ENCODE data around the gene FAM83C.

The FAM83C gene

DNA sequence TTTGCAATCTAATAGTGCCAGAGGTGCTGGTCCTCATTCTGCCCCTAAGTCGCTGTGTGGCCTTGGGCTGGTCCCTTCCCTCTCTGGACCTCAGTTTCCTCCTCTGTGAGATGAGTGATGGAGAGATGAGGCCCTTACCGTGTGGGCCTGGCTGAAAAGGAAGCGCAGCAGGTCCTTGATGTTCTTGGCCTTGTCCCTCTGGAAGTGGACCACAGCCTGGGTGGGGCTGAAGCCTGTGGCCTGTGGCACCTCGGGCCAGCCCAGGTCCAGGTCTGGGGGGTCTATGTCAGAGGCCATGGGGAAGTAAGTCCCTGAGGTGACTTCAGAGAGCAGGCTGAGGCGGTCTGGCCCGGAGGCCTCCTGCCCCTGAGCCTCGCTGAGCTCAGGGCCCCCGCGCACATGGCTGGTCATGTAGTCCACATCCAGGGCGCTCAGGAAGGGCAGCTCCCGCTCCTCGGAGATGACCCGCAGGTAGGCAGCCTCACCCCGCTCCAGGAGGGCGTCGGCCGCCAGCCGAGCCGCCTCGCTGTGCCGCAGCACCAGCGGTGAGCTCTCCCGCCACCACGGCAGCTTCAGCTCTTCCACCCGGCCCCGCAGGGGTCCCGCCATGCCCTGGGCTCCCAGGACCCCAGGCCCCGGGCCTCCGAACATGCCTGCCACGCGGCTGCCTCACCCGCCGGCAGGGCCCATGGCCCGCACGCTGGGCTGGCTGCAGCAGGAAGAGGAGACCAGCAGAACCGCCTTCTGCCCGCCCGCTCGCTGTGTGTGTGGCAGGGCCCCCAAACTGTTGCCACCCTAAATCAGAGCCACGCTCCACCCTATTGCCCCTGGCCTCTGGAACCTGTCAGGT, at the start of gene FAM83C:
FAM83C (minus strand) TSS at position 772 of the 850 bp plus-strand sequence; CDS start at position 651, 121 bp downstream.
- DNase-seq (ENCODE audit: low read depth, low spot score): no peak

DNA sequence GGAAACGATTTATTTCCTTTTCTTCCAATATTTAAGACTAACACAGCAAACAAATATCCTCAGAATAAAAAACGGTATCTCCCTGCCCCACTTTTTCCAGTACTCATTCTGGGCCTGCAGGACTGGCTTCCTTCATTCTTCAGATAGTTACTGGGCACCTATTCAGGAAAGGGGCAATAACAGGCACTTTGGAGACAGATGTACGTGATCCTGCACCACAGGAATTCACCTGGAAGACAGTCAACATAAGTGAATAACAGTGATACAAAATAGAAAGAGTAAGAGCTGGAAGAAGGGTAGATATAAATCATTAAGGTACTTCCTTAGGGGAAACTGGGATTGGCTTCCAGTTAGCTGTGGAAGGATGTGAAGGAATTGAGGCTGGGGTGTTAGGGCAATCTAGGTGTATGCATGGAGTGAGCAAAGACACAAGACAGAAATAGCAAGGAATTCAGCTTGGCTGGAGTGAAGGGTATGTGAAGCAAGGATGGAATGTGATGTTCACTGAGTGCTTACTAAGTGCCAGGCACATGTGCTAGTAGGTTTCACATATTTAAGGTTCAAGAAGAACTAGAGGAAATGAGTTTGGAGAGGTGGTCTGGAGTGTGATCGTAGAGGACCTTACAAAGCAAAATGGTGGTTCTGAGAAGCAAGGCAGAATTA, 49.3 kb upstream of the FAM83C start:
- peak overlapping the region; percentile 19 for H3K27ac ChIP-seq
- DNase-seq (ENCODE audit: low read depth, low spot score): no peak

More for the DNA sequence above, at the start of gene FAM83C:
- no peak within 1 kb of the TSS for H3K27ac ChIP-seq

DNA sequence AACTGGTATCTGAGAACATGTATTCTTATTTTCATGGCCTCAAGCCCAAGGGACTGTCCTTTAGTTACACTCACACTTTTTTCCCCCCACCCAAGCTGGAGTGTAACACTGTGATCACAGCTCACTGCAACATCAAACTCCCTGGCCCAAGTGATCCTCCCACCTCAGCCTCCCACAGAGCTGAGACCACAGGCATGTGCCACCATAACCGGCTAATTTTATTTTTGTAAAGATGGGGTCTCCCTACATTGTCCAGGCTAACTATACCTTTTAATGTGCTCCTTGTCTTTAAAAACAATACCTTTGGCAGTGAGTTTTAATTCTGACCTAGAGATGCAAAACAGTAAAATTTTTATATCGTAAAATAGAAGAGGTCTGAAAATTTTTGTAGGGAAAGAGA, 48.2 kb upstream of the FAM83C start:
- DNase-seq (ENCODE audit: low read depth, low spot score): no peak
- H3K27ac ChIP-seq: no peak overlapping the region

DNA sequence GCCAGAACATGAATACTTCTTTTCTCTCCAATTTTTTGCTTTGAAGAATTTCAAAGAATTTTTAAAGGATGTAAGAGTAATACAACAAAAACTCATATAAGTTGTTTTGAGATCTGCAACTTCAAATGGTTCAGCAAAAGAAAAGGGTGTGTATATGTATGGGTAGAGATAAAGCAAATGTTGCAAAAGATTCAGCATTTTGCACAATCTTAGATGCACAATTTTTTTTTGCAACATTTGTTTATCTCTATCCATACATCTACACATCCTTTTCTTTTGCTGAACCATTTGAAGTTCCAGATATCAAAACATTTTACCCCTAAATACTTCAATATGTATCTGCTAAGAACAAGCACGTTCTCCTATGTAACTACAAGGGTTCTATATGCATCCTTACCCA, 47.4 kb upstream of the FAM83C start:
- peak overlapping the region; percentile 20 for H3K27ac ChIP-seq
- no peak for DNase-seq (ENCODE audit: low read depth, low spot score)

DNA sequence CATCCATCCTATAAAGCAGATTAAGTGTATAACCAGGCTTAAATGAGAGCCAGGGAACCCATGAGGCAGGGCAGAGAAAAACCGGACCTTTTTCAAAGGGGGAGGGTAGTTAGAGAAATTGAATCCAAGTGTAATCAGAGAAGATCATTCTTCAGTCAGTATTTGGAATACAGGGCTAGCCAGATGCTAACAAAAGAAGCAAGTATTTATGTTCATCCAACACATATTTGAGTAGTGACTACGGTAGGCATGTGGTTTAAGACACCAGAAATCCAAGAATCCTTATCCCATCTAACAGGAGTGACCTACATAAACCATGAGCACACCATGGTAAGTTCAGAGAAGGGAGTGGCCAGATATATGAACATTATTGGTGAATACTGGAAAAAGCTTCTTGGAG, 46.8 kb upstream of the FAM83C start:
- H3K27ac ChIP-seq: peak overlapping the region; percentile 20
- DNase-seq (ENCODE audit: low read depth, low spot score): no peak

DNA sequence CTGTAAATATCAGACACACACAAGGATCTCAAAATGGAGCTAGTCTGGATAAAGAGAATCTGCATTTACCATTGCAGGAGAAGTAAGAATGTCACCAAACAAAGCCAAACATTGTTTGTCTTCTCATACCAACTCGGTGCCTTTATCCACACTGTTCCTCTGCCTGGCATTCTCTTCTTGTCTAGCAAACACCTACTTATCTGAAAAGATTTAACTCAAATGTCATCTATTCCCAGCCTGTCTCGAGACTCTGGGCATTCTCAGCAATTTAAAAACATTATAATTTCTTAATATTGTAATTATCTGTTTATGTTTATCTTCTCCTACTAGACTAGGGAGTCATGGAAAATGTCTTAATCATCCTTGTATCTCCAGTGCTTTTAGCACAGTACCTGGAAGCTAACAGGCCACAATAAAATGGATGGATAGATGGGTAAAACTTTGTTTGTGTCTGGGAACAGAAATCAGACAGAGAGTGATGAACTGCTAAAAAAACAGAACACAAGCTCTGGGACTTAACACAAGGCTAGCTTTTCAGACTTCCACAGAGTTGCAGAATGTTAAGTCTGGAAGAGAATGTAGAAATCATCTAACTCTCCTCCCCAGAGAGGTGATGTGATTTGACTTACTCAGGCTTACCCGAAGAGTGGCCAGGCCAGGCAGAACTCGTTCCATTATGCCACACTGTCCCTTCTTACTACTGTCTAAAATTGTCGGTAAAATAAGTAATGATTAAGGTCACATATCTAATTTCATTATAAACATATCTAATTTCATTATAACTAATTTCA, 42.3 kb upstream of the FAM83C start:
- H3K27ac ChIP-seq: no peak overlapping the region

DNA sequence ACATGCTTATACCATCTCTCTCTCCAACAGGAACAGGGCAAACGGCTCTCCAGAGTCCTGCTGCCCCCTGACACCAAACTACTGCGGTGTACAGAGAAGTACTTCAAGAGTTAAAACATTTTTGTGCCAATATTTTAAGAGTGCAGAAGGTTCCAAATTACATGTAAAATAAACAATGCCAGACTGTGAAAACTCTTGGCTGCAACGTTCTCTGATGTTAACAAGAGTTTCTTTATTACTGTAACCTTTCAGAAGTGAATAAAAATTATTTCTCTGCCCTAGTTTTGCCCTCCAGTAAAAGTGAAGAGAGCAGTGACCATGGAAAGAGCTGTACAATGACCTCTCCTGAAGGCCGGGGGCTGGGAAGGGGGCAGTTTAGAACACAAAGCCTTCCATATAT, 41.4 kb upstream of the FAM83C start:
- no peak for DNase-seq (ENCODE audit: low read depth, low spot score)
- H3K27ac ChIP-seq: no peak overlapping the region

More for the DNA sequence above, 42.3 kb upstream of the FAM83C start:
- DNase-seq (ENCODE audit: low read depth, low spot score): no peak

DNA sequence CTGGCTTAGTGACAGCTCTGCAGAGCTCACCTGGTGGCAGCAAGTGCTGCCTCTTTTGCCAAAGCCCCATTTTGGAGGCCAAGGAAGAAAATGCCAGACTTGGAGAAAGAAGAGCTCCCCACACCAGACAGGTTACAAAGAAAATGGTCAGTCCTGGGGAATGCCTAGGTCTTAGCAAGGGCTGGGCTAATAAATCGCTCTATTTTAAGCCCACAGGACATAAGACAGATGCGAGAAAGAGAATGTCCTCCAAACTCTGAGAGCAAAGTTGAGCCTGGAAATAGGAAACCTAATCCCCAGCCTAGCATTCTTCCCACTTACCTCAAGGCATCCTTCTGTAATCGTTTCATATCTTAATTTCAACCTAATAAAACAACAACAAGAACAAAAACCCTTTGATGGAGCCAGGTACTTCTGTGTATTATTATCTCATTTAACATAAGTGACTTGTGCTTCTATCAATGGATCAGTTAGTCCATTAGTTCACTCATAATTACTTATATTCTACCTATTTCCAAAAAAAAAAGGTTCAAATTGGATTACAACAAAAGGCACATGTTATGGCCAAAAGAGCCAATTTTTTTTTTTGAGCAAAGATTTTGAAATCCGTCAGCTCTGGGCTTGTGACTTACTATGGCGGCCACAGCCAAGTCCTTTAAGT, 40.4 kb upstream of the FAM83C start:
- H3K27ac ChIP-seq: no peak overlapping the region
- no peak for DNase-seq (ENCODE audit: low read depth, low spot score)

DNA sequence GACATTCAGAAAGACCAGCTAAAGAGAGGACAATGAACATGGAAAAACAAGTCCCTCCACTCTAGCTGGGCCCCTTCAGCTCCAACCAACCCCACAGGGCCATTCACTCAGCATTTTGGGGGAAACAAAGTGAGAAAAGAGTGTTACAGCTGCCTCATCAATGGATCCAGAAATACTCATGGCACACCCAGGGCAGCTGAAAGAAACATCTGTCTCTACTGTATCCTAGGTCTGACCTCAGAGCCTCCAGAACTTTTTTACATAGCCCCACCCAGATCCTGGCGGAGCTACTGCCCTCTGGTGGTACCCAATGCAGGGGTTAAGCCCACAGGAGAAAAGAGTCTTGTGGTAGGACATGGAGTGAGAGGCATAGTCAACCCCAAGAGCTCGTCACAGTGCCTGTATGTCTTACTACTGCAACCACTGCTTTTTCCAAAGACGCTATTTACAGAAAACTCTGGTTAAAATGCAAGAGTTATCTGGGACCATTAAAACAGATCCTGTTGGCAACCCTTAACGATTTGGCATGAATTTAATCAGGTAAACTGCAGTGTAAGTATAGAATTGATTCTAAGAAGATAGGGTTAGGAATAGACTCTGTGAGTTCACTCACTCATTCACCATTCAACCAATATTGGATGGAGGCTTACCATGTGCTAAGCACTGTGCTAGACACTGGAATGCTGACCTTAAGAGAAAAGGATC, 37.4 kb upstream of the FAM83C start:
- no peak overlapping the region for H3K27ac ChIP-seq
- DNase-seq (ENCODE audit: low read depth, low spot score): no peak

DNA sequence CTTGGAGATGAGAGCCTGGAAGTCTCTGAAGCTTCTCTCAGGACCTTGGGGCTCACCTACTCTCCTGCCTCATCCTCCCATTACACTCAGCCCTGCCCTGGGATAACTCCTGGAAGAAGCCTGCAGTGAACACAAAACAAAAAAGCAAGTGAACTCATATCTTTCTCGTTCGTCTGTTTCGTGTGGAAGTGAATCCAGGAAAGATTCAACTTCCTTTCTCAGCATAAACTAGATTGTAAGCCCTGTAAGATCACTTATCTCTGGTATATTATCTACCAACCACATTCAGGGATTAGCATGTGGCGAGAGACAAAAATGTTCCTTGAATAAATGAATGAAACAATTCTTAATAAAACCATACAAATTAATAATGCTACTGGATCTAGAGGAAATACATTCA, 36.5 kb upstream of the FAM83C start:
- no peak overlapping the region for H3K27ac ChIP-seq
- no peak for DNase-seq (ENCODE audit: low read depth, low spot score)

DNA sequence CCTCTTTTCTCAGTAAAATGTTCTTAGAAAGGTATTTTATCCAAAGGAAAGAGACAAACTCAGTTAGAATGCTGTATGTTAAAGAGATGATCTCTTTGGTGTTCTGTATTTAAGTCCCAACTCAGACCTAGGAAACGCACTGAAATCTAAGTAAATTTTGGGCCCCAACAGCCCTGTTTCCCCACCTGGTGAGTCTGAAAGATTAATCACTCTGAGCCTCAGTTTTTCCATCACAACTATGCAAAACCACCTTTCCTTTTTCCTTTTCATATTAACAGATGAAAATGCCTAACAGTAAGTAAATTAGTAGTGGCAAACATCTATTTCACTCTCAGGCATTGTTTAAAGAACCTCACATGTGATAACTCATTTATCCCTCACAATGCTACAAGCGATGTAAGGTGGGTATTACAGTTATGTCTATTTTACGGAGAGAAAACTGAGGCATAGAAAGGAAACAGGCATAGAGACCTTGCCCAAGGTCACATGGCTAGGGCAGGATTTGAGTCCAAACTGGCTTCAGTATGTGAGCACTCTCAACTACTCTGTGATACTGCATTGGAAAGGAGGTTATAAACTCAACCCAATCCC, 36.0 kb upstream of the FAM83C start:
- no peak for DNase-seq (ENCODE audit: low read depth, low spot score)
- no peak overlapping the region for H3K27ac ChIP-seq

DNA sequence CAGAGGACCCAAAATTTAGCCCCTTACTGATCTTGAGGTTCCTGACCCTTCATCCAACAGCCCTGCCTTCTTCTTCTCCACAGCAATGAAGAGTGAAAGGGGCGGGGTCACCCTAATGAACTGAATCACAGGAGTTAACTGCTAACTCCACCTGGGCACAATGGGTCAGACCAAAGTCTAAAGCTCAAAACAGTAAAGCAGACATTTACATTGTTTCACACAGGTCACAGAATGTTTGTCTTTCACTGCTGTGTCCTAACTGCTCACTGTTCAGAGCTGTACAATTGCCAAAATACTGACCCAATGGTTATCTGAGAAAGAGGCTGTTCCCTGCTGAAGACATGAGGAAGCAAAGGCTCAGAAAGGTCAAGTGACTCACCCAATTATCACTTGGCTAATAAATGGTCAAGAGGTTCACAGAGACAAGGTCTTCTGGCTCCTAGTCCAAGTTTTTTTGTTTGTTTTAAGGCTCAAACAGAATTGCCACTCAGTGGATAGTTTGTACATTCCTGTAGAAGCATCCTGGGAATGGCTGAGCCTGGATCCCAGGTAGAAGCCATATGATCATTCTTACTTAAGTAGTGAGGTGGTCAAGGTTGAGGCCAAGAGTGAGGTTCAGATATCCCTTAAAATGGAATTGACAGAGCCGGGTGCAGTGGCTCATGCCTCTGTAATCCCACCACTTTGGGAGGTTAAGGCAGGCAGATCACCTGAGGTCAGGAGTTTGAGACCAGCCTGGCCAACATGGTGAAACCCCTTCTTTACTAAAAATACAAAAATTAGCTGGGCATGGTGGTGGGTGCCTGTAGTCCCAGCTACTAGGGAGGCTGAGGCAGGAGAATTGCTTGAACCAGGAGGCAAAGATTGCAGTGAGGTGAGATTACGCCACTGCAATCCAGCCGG, 35.1 kb upstream of the FAM83C start:
- no peak for DNase-seq (ENCODE audit: low read depth, low spot score)
- no peak overlapping the region for H3K27ac ChIP-seq

DNA sequence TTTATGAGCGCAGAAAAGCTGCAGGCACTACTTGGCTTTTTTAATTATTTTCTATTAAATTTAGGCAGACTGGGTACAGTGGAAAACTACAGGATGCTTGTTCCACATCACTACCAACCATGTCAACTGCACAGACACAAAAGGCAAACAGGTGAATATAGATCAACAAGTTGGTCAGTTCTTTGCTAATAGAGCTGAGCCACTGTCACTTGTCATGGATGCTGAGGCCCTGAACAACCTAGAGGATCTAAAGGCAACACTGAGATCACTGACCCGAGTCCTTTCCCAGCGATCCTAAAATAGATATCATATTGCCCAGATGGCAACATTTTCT, 34.5 kb upstream of the FAM83C start:
- no peak overlapping the region for H3K27ac ChIP-seq

DNA sequence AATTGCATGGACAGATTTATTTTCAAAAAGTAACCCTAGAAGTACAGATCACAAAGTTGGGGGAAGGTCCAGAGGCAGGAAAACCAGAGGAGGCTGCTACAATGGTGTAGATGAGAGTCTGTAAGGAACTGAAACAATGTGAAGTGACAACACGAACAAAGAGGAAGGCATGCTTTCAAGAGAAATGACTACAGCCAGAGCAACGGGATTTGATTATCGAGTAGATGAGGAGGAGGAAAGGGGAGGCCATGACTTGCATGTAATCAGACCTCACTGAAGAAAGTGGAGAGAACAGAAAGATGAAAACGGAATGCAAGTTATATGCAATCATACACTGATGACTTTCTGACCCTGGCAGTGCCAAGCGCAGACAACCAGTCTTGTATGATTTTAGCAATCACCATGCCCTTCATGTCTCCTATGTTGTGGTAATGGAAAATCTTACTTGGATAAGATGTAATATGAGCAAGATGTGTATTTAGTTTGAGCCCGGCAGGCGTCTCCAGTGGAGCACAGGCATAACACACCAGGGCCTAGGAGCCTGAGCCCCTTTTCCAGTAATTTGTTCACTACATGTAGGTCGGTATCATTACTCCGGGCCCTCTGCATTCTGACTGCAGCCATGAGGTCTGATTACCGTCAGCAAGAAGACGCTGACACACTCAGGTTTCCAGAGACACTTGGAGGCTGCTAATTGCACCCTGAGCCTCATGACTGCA, 34.0 kb upstream of the FAM83C start:
- no peak overlapping the region for H3K27ac ChIP-seq
- no peak for DNase-seq (ENCODE audit: low read depth, low spot score)

More for the DNA sequence above, 34.5 kb upstream of the FAM83C start:
- no peak for DNase-seq (ENCODE audit: low read depth, low spot score)

DNA sequence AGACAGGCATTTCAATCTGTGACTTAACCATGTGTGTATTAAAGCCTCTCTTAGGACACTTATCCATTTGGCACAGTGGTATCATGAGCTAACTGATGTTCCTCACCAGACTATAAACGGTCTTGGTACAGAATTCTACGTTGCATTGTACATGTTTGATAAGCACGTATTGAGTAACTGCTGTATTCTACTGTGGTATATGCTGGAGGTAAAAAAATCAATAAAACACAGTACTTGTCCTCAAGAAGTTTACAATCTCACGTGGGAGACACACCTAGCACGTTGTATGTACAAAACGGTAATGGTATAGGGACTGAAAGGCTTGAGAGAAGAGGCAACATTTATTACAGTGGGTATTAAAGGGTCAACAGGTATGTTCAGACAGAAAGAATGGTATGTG, 33.2 kb upstream of the FAM83C start:
- H3K27ac ChIP-seq: no peak overlapping the region
- no peak for DNase-seq (ENCODE audit: low read depth, low spot score)

DNA sequence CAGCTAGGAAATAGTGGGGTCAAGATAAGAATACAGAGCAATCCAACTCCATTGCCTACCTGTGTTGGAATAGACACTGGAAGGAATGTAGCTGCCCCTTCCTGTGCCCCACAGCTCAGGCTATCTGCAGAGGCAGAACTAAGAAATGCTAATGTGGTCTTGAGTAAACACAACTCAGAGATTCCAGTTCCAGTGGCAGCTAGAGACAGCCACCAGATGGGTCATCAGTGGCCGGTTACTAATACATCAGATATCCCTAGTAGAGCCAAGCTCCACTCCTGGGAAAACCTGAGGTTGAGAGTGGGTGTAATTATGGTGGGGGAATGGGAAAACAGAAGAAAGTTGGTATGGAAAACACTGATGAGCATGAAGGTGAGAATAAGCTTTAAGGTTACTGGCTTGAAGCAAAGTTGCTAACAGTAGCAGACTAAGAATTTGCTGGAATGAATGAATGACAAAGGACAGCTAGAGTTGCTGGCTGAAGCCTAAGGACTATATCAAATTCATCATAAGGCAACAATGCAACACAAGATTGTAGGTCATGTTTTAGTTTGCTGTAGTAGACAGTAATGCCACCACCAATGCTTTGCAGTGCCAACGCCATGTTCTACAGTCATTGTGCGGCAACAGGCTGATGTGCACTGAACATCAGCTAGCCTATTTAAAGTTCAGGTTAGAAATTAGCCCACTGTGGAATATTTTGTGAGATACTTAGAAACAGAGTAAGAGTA, 28.3 kb upstream of the FAM83C start:
- H3K27ac ChIP-seq: peak overlapping the region; percentile 93
- no peak for DNase-seq (ENCODE audit: low read depth, low spot score)

DNA sequence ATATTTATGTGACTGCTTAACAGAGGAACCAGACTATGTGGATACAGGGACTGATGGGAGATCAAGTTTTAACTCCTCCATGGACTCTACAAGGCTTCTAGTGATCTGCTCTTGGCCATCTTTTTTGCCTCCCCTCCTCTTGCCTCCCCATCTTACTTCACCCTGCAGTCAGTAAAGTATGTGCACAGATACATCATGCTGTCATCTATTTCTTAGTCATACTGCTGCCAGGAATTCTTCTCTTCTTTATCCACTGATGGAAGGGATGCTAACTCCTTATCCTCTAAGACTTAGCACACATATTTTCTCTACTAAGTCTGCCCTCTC, 27.6 kb upstream of the FAM83C start:
- no peak for DNase-seq (ENCODE audit: low read depth, low spot score)
- peak overlapping the region; percentile 93 for H3K27ac ChIP-seq

Data from epithelial cell of prostate (primary cell).